IPS-15b (cell line): ENCODE measurements around the gene SLC38A10.

Source experiments
- H3K27me3 ChIP-seq: one replicate; pipeline ENCODE4 v1.6.1; 2013; ENCODE audit warnings: low read length; ENCODE audit not compliant: control insufficient read depth, insufficient read depth
- H3K36me3 ChIP-seq: one replicate; pipeline ENCODE4 v1.6.1; 2013; ENCODE audit warnings: low read length; ENCODE audit not compliant: control insufficient read depth, insufficient read depth
- H3K4me1 ChIP-seq: one replicate; pipeline ENCODE4 v1.6.1; 2013; ENCODE audit warnings: mild to moderate bottlenecking, low read length; ENCODE audit not compliant: control insufficient read depth, insufficient read depth
- H3K4me3 ChIP-seq: one replicate; pipeline ENCODE4 v1.5.1; 2013; ENCODE audit warnings: low read depth, low read length
- H3K9ac ChIP-seq: one replicate; pipeline ENCODE4 v1.6.1; 2013; ENCODE audit warnings: low read depth, mild to moderate bottlenecking, low read length
- H3K9me3 ChIP-seq: one replicate; pipeline ENCODE4 v1.6.1; 2013; ENCODE audit warnings: mild to moderate bottlenecking, low read length; ENCODE audit not compliant: control insufficient read depth, insufficient read depth

Gene SLC38A10

GRCh38 chr17:81306898-81307510, 11.9 kb upstream of the SLC38A10 start:
- Histone ChIP-seq H3K9me3 (no peaks in the 10 kb centered on the region), H3K27me3 (no peaks in the 10 kb centered on the region), H3K9ac (no peak overlapping the region), H3K4me1 (no peaks in the 10 kb centered on the region), H3K4me3 (no peak overlapping the region), H3K36me3 (no peaks in the 10 kb centered on the region)

GRCh38 chr17:81306491-81306890, 11.4 kb upstream of the SLC38A10 start:
- H3K9ac ChIP-seq, result no peak overlapping the region
- H3K4me3 ChIP-seq, result no peak overlapping the region
- H3K9me3 ChIP-seq, result no peaks in the 10 kb centered on the region
- no peaks in the 10 kb centered on the region for H3K27me3 ChIP-seq
- H3K36me3 ChIP-seq, result no peaks in the 10 kb centered on the region
- no peaks in the 10 kb centered on the region for H3K4me1 ChIP-seq

- Histone ChIP-seq H3K9ac (no peak overlapping the region), H3K4me1 (no peaks in the 10 kb centered on the region), H3K27me3 (no peaks in the 10 kb centered on the region), H3K4me3 (no peak overlapping the region), H3K9me3 (no peaks in the 10 kb centered on the region), H3K36me3 (no peaks in the 10 kb centered on the region)
Measured at GRCh38 chr17:81305051-81305630, 10.0 kb upstream of the SLC38A10 start.

GRCh38 chr17:81304196-81305015, 9.3 kb upstream of the SLC38A10 start:
- Histone ChIP-seq H3K4me3 (no peak overlapping the region), H3K27me3 (no peaks in the 10 kb centered on the region), H3K9me3 (no peaks in the 10 kb centered on the region), H3K4me1 (no peaks in the 10 kb centered on the region), H3K36me3 (no peaks in the 10 kb centered on the region), H3K9ac (no peak overlapping the region)

GRCh38 chr17:81303385-81303784, 8.3 kb upstream of the SLC38A10 start:
- H3K36me3 ChIP-seq, result no peaks in the 10 kb centered on the region
- H3K4me1 ChIP-seq, result no peaks in the 10 kb centered on the region
- no peaks in the 10 kb centered on the region for H3K9me3 ChIP-seq
- no peak overlapping the region for H3K4me3 ChIP-seq
- no peaks in the 10 kb centered on the region for H3K27me3 ChIP-seq
- no peak overlapping the region for H3K9ac ChIP-seq

GRCh38 chr17:81302861-81303333, 7.8 kb upstream of the SLC38A10 start:
- Histone ChIP-seq H3K4me1 (no peaks in the 10 kb centered on the region), H3K27me3 (no peaks in the 10 kb centered on the region), H3K4me3 (no peak overlapping the region), H3K9me3 (no peaks in the 10 kb centered on the region), H3K36me3 (no peaks in the 10 kb centered on the region), H3K9ac (no peak overlapping the region)

- Histone ChIP-seq H3K4me1 (no peaks in the 10 kb centered on the region), H3K36me3 (no peaks in the 10 kb centered on the region), H3K9ac (no peak overlapping the region), H3K27me3 (no peaks in the 10 kb centered on the region), H3K4me3 (no peak overlapping the region), H3K9me3 (no peaks in the 10 kb centered on the region)
Measured at GRCh38 chr17:81302324-81302723, 7.2 kb upstream of the SLC38A10 start.

- no peaks in the 10 kb centered on the region for H3K27me3 ChIP-seq
- H3K9me3 ChIP-seq, result no peaks in the 10 kb centered on the region
- H3K4me3 ChIP-seq, result no peak overlapping the region
- H3K9ac ChIP-seq, result no peak overlapping the region
- H3K4me1 ChIP-seq, result no peaks in the 10 kb centered on the region
- no peaks in the 10 kb centered on the region for H3K36me3 ChIP-seq
Measured at GRCh38 chr17:81301195-81302144, 6.4 kb upstream of the SLC38A10 start.

- Histone ChIP-seq H3K9me3 (no peaks in the 10 kb centered on the region), H3K27me3 (no peaks in the 10 kb centered on the region), H3K36me3 (no peaks in the 10 kb centered on the region), H3K4me1 (no peaks in the 10 kb centered on the region), H3K9ac (no peak overlapping the region), H3K4me3 (no peak overlapping the region)
Measured at GRCh38 chr17:81300586-81301155, 5.6 kb upstream of the SLC38A10 start.

- no peak overlapping the region for H3K4me3 ChIP-seq
Measured at GRCh38 chr17:81299846-81300585, 4.9 kb upstream of the SLC38A10 start.

More at GRCh38 chr17:81299846-81300585, 4.9 kb upstream of the SLC38A10 start:
- no peaks in the 10 kb centered on the region for H3K9me3 ChIP-seq
- H3K4me1 ChIP-seq, result no peaks in the 10 kb centered on the region
- no peaks in the 10 kb centered on the region for H3K36me3 ChIP-seq
- no peaks in the 10 kb centered on the region for H3K27me3 ChIP-seq
- H3K9ac ChIP-seq, result no peak overlapping the region
